Measurements from ENCODE around the gene PIP5K1A. TPM values are rescaled to one million over a fixed set of nuclear protein-coding genes. Genes with fewer than 3 reads are reported as not detected.
"Not testable (repeated sequence)": the region's sequence is repeated elsewhere in the genome, so short reads cannot be mapped to it uniquely, and the experiment has no call there.

PIP5K1A gene
- polyA plus RNA-seq, 4 donors, result 57.6 to 70.2 (median 64.0) TPM

DNA sequence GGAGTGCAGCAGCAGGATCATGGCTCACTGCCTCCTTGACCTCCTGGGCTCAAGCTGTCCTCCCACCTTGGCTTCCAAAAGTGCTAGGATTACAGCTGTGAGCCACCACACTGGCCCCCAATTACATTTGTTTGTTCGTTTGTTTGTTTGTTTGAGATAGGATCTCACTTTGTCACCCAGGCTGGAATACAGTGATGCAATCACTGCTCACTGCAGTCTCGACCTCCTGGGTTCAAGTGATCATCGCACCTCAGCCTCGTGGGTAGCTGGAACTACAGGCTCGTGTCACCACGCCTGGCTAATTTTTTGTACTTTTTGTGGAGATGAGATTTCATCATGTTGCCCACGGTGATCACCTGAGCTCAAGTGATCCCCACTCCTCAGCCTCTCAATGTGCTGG, 6.3 kb upstream of the PIP5K1A start:
- no peak for DNase-seq (ENCODE audit: low read depth in 4 of 4, low spot score in 3 of 4)

DNA sequence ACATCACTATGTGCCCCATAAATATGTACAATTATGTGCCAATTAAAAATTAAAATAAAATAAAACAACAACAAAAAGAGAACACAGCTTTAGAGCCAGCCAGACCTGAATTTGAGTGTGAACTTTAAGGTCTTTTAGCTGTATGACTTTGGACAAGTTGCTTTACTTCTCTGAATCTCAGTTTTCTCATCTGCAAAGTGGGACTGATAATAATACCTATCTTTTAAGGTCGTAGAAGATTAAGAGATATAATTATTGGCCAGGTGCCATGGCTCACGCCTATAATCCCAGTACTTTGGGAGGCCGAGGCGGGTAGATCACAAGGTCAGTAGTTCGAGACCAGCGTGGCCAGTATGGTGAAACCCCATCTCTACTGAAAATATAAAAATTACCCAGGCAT, 5.0 kb upstream of the PIP5K1A start:
- DNase-seq (ENCODE audit: low read depth in 4 of 4, low spot score in 3 of 4), result no peak

DNA sequence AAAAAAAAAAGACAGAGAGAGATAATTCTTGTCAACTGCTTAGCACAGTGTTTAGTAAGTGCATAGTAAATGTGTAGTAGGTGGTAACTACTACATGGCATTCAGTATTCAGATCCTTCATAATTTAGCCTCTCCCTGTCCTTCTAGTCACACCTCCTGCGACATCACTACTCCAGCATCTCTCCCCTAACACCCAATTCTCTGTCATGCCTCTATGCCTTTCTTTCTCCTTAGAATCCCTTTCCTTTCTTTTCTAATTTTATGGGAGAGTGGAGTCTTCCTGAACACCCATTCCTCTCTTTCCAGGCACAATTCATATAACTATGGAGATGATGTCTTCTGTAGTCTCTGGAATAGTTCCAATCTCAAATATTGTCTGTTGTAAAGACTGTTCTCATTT, 4.5 kb upstream of the PIP5K1A start:
- no peak for DNase-seq (ENCODE audit: low read depth in 4 of 4, low spot score in 3 of 4)

DNA sequence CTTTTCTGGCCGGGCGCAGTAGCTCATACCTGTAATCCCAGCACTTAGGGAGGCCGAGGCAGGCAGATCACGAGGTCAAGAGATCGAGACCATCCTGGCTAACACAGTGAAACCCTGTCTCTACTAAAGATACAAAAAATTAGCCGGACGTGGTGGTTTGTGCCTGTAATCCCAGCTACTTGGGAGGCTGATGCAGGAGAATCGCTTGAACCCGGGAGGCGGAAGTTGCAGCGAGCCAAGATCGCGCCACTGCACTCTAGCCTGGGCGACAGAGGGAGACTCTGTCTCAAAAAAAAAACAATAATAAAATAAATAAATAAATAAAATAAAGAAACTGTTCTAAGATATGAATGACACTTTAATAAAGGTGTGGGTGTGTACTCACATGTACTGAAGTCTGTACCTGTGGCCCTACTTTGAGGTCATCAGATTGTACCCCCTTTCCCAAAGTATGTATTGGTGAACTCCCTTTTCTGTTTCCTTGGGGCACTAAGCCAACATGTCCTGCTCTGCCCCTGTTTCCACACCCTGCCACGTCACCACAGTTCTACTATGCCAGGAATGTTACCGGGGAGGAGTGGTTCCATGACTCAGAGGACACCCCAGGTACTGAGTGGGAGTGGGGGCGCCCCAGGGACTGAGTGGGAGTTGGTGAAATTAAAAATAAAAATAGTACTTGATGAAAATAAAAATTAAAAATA, 3.3 kb upstream of the PIP5K1A start:
- not testable (repeated sequence) for DNase-seq (ENCODE audit: low read depth in 4 of 4, low spot score in 3 of 4)

DNA sequence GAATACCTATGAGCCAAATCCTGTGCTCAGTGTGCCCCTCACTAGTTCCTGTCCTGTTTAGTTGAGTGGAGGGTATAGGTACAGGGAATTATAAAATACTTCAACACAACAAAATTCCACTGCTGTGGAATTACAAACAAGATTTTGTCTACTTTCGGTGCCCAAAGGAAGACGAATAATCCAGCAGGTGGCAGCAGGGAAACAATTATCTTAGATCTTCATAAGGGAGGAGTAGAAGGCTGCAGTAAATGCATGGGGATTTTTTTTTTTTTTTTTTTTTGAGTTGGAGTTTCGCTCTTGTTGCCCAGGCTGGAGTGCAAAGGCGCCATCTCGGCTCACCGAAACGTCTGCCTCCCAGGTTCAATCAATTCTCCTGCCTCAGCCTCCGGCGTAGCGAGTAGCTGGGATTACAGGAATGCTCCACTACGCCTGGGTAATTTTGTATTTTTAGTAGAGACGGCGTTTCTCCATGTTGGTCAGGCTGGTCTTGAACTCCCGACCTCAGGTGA, 2.0 kb upstream of the PIP5K1A start:
- peak in 2 of 4 donors; percentile 59 to 71 for DNase-seq (ENCODE audit: low read depth in 4 of 4, low spot score in 3 of 4)

DNA sequence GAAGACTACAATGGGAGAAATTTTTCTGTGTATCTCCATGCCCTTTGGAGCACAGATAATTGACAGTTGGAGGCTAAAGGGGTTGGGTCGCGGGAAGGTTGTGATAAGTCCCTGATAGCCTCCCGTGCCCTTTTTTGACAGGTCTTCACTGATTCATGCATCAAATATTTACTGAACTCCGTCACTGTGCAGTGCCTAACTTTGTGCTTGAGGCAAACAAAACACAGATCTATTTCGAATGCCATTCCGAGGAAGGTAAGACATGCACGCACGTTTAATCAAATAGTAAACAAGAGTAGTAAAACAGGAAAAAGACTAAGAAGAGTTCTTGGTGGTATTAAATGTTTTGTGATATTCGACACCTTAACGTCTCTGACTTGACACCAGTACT, 494 bp upstream of the PIP5K1A start:
- DNase-seq (ENCODE audit: low read depth in 4 of 4, low spot score in 3 of 4), result no peak

DNA sequence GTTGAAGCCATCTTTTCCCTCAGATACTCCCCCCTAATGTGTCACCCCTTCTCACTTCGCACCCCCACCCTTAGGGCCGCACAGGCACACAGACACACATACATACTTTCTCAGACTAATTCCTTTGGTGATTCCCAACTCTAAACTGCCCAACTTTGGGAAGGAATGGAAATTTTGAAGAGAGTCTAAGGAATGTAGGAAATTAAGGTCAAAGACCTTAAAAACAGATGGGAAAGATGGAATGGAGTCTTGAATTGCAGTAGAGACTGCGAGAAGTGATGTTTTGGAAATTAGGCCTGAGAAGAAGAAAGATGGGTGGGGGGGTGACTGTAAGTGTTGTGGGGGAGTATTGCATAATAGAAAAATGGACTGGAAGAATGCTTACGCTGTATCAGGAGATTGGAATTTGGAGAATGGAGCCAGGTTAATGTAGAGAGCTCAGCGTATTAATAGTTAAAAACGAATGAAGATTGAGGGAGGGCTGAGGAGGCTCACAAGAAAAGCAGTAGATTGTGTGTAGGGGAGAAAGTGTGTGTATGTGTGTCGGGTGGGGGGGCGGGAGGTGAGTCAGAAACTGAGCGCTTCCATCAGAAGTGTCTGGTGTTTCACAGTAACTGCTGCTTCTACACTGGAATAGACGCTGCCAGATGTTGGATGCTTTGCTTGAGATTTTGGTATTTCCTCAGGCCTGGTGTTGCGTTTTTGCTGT, 1.7 kb downstream of the PIP5K1A start:
- DNase-seq (ENCODE audit: low read depth in 4 of 4, low spot score in 3 of 4), result no peak

DNA sequence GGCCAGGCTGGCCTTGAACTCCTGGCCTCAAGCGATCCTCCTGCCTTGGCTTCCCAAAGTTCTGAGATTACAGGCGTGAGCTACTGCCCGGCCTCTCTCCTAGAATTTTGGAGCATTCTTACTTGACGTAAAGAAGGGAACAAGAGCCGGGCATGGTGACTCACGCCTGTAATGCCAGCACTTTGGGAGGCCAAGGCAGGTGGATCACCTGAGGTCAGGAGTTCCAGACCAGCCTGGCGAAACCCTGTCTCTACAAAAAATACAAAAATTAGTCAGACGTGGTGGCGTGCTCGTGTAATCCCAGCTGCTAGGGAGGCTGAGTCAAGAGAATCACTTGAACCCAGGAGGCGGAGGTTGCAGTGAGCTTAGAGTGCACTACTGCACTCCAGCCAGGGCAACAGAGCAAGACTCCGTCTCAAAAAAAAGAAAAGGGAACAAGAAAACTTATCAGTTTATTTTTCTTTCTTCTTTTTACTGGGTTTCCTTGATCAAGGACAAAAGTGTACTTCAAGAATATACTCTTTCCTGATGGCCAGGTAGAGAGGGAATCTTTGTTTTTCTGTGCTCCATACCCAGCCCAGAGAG, 7.1 kb downstream of the PIP5K1A start:
- not testable (repeated sequence) for DNase-seq (ENCODE audit: low read depth in 4 of 4, low spot score in 3 of 4)

DNA sequence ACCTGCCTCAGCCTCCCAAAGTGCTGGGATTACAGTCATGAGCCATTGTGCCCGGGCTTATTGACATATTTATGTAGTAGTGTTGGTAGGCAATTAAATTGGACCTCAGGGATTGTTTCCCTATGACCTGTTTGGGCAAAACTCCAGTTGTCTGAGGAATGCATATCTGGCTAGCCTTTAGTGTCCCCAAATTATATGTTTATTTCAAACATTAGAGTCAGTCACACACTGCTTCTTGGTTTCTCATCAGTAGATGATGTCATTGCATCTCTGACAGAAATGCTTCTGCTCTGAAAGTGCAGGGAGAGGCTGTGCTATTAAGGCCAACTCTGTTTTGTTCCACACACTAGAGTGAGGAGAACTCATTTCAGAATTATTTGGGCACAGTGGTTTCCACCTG, 12.5 kb downstream of the PIP5K1A start:
- no peak for DNase-seq (ENCODE audit: low read depth in 4 of 4, low spot score in 3 of 4)

DNA sequence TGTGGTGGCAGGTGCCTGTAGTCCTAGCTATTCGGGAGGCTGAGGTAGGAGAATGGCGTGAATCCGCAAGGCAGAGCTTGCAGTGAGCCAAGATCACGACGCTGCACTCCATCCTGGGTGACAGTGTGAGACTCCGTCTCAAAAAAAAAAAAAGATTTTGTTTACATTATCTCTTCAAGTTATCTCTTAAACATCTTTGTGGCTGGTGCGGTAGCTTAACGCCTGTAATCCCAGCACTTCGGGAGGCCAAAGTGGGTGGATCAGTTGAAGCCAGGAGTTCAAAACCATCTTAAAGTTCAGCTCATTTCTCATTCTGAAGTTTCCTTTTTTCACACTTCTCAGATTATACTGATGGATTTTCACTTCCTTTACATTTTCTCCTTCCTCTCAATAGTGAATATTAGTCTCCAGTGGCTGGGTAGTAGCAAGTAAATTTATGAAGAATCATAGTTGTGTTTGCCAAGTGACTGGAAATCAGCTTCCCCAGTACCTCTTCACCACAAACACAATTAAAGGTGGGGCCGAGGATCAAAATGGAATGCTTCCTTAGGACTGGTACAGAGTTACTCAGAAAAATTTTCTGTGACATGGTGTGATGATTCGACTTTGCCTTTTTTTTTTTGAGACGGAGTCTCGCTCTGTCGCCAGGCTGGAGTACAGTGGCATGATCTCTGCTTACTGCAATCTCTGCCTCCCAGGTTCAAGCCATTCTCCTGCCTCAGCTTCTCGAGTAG, 13.8 kb downstream of the PIP5K1A start:
- DNase-seq (ENCODE audit: low read depth in 4 of 4, low spot score in 3 of 4), result no peak

DNA sequence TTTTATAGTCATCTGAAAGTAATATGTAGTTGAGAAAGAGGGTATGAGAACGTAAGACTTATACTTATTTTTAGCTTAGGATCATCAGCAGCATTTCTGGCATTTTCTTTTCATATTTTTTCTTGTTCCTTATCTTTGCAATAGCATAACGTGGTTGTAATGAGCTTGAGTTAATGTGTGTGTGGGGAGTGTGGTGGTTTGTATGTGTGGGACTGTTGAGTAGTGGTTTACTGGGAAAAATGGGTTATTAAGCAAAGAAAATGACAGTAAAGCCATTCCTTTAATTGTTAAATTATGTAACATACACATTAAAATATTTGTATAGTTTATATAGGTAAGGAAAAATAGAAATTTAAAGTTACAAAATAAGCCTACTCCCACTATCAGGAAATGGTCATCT, 15.2 kb downstream of the PIP5K1A start:
- no peak for DNase-seq (ENCODE audit: low read depth in 4 of 4, low spot score in 3 of 4)

DNA sequence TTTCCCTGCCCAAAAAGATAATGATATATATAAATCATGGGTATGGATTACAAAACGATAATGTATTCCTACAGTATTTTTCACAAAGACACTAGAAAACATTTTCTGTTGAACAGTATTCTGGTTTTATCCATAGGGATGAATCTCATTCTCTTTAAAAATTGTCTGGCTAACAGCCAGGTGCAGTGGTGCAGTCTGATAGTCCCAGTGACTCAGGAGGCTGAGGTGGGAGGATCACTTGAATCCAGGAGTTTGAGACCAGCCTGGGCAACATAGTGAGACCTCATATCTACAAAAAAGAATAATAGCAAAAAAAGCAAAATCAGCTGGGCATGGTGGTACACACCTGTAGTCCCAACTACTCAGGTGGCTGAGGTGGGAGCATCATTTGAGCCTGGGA, 23.3 kb downstream of the PIP5K1A start:
- DNase-seq (ENCODE audit: low read depth in 4 of 4, low spot score in 3 of 4), result no peak

DNA sequence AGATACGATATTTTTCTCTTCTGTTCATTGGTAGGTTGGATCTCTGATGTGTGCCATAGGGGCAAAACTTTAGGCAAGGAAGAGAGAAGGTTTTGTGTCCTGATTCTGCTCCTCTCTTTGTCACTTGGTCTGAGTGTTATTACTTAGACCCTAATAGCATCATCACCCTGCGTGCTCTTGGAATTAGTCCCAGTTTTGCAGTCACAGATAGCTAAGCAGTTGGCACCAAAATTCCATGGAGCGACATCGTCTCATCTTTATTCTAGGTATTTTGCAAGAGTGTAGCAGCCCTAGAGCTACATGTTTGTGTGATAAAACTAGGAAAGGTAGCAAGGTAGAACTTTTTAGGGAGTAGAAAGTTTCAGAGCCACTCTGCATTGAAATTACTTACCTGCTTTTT, 23.8 kb downstream of the PIP5K1A start:
- DNase-seq (ENCODE audit: low read depth in 4 of 4, low spot score in 3 of 4), result no peak

DNA sequence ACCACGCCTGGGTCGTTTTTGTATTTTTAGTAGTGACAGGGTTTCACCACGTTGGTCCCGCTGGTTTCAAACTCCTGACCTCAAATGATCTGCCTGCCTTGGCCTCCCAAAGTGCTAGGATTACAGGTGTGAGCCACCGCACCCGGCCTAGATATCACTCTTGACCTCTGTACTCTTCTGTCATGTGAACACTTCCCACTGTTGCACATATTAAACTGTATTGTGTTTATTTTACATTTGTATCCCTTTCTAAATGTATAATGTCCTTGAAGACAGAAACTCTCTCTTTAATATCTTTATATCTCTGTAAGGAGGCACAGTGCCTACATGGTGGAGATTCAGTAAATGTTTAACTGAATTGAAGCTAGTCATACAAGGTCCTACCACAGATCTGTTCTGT, 36.9 kb downstream of the PIP5K1A start:
- no peak for DNase-seq (ENCODE audit: low read depth in 4 of 4, low spot score in 3 of 4)

DNA sequence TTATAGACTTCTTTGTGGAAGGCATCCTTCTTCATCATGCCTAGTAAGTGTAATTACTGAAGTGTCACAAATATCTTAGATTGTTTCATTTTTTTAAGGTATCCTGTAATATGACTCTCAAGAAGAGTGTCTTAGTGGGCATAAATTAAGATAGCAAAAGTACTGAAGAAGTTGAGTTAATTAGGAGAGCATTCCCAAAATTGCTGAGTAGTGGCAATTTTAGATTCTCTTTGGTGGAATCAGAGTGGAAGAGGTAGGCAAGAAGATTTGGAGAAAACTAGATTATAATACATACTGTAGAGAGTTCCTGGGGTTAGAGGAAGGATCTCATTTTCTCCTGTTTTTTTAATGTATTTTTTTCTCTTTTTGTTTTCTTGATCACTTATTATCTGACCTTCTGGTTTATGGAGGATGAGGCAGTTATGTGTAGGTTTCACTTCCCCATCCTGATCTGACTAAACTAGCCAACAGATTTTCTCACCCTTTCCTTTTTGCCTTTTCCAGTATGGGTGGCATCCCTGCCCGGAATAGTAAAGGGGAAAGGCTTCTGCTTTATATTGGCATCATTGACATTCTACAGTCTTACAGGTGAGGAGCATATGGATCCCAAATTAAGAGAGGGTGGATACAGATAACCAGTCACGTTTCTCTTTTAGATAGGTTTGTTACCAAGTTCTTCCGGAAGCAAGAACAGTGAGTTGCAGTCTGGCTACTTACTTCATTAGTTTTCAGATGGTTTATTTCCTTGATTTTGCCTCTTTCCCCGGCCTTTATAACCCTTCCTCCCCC, 39.5 kb downstream of the PIP5K1A start:
- no peak for DNase-seq (ENCODE audit: low read depth in 4 of 4, low spot score in 3 of 4)

DNA sequence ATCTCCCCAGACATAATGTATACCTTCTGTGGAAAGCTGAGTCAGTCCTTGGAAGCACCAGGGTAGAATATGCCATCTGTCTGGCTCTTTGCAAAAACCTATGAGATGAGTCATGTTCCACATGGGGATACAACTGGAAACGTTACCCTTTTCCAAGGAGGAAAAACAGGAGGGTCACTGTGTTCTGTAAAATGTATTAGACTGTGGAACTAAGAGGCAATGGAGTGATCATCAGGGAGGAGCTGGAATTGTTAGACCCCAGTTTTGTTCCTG, 40.1 kb downstream of the PIP5K1A start:
- DNase-seq (ENCODE audit: low read depth in 4 of 4, low spot score in 3 of 4), result no peak

DNA sequence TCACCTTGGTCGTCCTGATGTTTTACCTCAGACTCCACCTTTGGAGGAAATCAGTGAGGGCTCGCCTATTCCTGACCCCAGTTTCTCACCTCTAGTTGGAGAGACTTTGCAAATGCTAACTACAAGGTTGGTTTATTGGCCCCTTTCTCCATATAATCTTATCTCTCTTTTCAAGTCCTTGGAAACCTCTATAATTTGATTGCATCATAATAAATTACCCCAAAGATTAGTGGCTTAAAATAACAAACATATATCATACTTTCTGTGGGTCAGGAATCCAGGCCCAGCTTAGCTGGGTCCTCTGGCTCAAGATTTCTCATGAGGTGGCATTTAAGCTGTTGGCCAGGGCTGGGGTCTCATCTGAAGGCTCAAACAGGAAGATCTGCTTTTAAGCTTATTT, 44.1 kb downstream of the PIP5K1A start:
- DNase-seq (ENCODE audit: low read depth in 4 of 4, low spot score in 3 of 4), result no peak

DNA sequence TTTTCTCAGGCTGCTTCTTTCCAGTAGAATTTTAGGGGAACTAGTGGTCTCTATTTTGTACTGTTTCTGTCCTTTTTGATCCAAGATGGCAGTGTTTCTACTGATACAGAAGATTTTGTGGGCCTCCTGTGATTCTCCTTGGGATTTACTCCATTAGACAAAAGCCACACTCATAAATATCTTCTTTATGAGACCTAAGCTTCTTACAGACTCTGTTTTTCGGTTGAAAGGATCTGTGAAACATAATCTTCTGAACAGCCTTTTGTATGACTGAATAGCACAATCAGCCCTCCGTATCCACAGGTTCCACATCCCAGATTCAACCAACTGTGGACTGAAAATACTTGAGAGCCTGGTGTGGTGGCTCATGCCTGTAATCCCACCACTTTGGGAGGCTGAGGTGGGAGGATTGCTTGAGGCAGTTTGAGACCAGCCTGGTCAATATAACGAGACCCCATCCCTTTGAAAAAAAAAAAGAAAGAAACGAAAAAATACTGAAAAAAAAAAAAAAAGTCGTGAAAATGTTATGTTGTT, 45.4 kb downstream of the PIP5K1A start:
- DNase-seq (ENCODE audit: low read depth in 4 of 4, low spot score in 3 of 4), result no peak

DNA sequence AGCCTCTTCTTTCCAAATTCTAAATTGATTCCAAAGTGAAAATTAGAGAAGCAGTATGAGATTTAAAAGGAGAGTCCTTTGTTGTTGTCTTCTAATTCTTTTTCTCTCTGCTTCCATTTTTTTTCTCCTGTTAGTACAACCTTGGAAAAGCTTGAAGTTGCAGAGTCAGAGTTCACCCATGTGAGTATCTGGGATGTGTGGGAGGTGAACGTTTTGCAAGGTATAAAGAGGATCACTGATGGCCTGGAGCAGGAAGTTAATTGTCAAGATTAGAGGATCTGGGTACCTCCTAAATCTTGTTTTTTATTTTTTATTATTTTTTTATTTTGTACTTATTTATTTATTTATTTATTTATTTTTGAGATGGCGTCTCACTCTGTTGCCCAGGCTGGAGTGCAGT, 48.4 kb downstream of the PIP5K1A start:
- DNase-seq (ENCODE audit: low read depth in 4 of 4, low spot score in 3 of 4), result no peak
